Measurements from ENCODE around the gene HCN4.
A peak's percentile ranks its signal among the peaks of the same experiment; 100 is the strongest.
"Not testable (repeated sequence)": the region's sequence is repeated elsewhere in the genome, so short reads cannot be mapped to it uniquely, and the experiment has no call there.

HCN4 gene

GRCh38 chr15:73324496-73325170, 44.1 kb downstream of the HCN4 start:
- no peak for DNase-seq (ENCODE audit: low spot score)

DNA sequence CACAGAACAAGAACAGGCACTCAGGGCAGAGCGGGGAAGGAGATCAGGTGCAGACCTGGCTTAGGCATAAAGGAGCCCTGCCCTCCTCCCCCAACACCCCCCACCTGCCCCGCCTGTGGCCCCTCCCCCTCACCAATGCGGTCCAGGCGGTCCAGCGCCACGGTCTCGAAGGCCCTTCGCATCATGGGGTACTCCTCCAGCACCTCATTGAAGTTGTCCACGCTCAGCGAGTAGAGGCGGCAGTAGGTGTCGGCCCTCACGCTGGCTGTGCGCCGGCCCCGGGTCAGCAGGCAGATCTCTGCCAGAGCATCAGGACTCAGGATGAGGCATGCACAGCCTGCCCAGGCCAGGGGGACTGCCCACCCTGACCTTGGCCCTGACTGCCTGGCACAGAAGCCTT, 44.8 kb downstream of the HCN4 start:
- no peak for DNase-seq (ENCODE audit: low spot score)

- DNase-seq (ENCODE audit: low spot score) = no peak
These were observed 45.3 kb downstream of the HCN4 start for GRCh38 chr15:73323374-73323955.

DNA sequence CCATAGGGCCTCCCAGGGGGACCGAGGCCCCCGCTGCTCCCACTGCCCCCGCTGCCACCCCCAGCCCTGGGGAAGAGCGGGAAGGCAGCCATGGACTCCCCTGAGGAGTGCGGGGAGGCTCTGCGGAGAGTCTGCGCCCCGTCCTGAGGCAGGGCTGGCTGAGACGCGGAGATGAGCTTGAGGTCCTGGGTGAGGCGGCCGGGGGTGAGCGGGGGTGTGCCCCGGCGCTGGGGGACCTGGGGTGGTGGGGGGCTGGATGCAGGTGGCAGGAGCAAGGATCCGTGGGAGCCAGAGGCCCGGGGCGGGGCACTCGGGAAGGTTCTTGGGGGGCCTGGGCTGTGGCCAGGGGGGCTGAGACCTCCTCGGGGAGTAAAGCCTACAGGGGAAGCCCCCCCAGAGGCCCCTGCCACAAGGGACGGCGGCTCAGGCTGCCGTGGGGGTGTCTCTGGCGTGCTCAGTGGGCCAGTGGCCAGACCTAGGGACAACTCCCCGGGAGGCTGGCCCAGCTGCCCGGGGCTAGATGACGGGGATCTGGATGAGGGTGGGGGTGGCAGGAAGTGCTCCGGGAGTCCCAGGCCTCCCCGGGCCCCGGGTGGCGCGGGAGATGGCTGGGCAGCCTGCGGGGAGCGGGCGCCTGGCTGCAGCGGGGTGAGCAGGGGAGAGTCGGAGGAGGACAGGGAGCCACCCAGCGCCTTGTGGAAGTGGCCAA, 45.9 kb downstream of the HCN4 start:
- no peak for DNase-seq (ENCODE audit: low spot score)

- DNase-seq (ENCODE audit: low spot score) = no peak
These were observed 47.0 kb downstream of the HCN4 start for GRCh38 chr15:73321496-73322450.

GRCh38 chr15:73320619-73321180, 48.1 kb downstream of the HCN4 start:
- no peak for DNase-seq (ENCODE audit: low spot score)

GRCh38 chr15:73319460-73320245, 49.1 kb downstream of the HCN4 start:
- no peak for DNase-seq (ENCODE audit: low spot score)

GRCh38 chr15:73318463-73319351, 50.1 kb downstream of the HCN4 start:
- no peak for DNase-seq (ENCODE audit: low spot score)

GRCh38 chr15:73317651-73318462, 50.9 kb downstream of the HCN4 start:
- DNase-seq (ENCODE audit: low spot score) = no peak

DNA sequence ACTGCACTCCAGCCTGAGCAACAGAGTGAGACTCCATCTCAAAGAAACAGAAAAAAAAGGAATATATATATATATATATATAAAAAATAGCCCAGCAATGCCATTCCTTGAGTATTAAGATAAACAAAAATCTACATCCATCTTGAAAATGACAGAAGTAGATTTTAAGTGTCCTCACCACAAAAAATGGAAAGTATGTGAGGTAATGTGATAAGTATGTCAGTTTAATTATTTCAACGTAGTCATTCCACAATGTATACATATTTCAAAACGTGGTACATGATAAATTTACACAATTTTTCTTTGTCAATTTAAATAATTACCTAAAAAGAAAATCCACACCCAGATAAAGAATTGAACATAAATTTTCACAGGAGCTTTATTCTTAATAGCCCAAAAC, 54.9 kb downstream of the HCN4 start:
- no peak for DNase-seq (ENCODE audit: low spot score)

GRCh38 chr15:73308305-73308704, 60.5 kb downstream of the HCN4 start:
- no peak for DNase-seq (ENCODE audit: low spot score)

GRCh38 chr15:73305331-73306211, 63.2 kb downstream of the HCN4 start:
- peak; percentile 78 for DNase-seq (ENCODE audit: low spot score)

- DNase-seq (ENCODE audit: low spot score) = no peak
These were observed 65.1 kb downstream of the HCN4 start for GRCh38 chr15:73303636-73304035.

DNA sequence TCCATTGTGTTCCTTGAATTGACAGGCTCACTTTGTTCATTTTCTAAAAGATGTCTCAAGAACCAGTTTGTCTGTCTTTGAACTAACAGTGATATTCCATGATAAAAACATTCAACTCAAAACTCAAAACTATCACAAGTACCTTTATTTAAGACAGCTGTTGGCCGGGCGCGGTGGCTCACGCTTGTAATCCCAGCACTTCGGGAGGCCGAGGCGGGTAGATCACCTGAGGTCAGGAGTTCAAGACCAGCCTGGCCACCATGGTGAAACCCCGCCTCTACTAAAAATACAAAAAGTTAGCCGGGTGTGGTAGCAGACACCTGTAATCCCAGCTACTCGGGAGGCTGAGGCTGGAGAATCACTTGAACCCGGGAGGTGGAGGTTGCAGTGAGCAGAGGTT, 68.5 kb downstream of the HCN4 start:
- not testable (repeated sequence) for DNase-seq (ENCODE audit: low spot score)

DNA sequence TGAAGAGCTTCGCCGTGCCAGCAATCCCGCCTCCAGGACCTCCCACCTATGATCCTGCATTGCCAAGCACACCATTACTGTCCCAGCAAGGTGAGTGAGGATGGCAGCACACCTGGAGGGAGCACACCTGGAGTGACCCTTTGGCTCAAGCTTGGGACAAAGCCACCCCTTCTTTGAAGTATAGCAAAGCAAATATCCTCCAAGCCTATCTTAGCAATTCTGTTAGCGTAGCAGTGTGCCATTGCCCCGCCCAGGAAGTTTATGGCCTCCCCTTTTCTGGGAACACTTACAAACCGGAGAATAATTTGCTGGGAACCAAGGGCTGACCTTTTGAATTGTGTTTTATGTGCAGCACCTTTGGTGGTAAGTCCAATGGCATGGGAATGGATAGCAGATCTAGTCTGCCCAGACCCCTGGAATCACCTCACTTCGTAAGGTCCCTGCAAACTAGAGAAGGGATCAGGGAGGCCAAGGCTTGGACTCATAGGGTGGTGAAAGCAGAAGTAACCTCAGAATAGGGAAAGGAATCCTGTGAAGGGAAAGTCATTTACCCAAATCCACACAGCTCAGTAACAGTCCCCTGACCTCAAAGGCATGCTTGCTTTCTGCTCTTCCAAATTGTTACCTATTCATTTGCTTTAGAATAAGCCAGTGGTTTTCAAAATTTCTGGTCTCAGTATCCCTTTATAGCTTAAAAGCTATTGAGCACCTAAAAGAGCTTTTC, 70.1 kb downstream of the HCN4 start:
- DNase-seq (ENCODE audit: low spot score) = no peak

DNA sequence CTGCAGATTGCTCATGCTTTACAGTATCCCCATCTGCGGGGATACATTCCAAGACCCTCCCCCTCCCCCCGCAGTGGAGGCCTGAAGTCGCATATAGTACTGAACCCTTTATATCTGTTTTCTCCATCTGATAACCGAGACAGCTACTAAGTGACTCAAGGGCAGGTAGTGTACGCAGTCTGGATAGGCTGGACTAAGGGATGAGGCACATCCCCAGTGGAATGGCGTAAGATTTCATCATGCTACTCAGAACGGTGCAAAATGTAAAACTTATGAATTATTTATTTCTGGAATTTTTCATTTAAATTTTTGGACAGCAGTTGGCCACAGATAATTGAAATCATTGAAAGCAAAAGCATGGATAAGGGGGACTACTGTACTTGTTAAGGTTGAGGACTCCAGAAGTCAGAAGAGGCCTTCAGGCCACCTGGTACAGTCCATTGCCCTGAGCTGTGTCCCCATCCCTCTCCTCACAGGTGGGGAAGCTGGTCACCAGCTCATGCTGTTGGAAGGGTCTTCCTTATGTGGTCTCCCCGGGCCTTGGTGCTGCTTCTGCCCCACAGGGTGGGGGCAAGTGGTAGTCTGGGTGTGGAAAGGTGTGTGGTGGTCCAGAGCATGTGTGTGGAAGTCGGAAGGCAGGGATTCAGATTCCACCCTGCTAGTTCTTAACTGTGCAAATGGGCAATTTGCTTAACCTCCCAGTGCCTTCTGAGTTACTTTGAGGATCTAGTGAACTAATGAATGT, 72.0 kb downstream of the HCN4 start:
- no peak for DNase-seq (ENCODE audit: low spot score)
